Hepatocyte (in vitro differentiated cells): ENCODE data around the gene SERPINB3.

Source experiments
- EZH2 ChIP-seq: fragments of 200-600 bp; sonication (generic); IDR thresholded peaks from 2 replicates; pipeline ENCODE4 v1.6.1; 2016; ENCODE audit warnings: antibody characterized with exemption, mild to moderate bottlenecking, borderline replicate concordance
- TF ChIP-seq, protein P1 (sequence below): fragments of 200-600 bp; sonication (generic); IDR thresholded peaks from 2 replicates; pipeline ENCODE4 v1.5.1; 2016; ENCODE audit warnings: antibody characterized with exemption, mild to moderate bottlenecking; ENCODE audit not compliant: poor library complexity

DNA sequence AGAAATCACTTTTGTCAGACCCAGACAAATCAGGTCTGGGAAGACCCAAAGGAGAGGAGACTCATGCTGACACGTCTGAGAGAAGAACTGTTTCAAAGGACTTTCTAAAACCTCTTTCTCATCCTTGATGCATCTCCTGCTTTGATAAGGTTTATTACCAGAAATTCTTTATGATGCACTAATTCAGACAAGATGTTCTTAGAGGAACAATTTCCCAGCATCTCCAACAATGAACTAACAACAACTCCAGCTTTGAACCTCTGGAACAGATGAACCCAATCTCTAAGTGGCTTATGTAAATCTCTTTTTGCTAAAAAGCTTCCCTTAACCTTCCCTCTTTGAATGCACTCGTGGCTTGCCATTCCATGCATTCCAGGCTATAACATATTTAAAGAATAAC, 25.2 kb upstream of the SERPINB3 start:
- TF ChIP-seq, protein P1, sequence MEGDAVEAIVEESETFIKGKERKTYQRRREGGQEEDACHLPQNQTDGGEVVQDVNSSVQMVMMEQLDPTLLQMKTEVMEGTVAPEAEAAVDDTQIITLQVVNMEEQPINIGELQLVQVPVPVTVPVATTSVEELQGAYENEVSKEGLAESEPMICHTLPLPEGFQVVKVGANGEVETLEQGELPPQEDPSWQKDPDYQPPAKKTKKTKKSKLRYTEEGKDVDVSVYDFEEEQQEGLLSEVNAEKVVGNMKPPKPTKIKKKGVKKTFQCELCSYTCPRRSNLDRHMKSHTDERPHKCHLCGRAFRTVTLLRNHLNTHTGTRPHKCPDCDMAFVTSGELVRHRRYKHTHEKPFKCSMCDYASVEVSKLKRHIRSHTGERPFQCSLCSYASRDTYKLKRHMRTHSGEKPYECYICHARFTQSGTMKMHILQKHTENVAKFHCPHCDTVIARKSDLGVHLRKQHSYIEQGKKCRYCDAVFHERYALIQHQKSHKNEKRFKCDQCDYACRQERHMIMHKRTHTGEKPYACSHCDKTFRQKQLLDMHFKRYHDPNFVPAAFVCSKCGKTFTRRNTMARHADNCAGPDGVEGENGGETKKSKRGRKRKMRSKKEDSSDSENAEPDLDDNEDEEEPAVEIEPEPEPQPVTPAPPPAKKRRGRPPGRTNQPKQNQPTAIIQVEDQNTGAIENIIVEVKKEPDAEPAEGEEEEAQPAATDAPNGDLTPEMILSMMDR, result no peak
- TF ChIP-seq EZH2, result no peak
